Activated CD4-positive, alpha-beta T cell treated with anti-CD3 and anti-CD28 coated beads, Interleukin-2, amount 10 ng/mL, durations not matched to agents 7 days and 5 days (primary cell): ENCODE results near the gene MPRIP. TPM values are rescaled to one million over a fixed set of nuclear protein-coding genes. Genes with fewer than 3 reads are reported as not detected.
"Not testable (repeated sequence)": the region's sequence is repeated elsewhere in the genome, so short reads cannot be mapped to it uniquely, and the experiment has no call there.

Experiments
- CTCF ChIA-PET: fragments of 350-600 bp; sonication (Branson Sonifier 250); formaldehyde crosslinking; loops from one replicate; lab custom pipeline; 2021; ENCODE audit warnings: antibody characterized with exemption; lab: Charles Lee
- POLR2A ChIA-PET: fragments of 350-600 bp; sonication (Branson Sonifier 250); formaldehyde crosslinking; loops from one replicate; lab custom pipeline; 2021; ENCODE audit warnings: antibody characterized with exemption; lab: Charles Lee
- DNase-seq: peaks from one replicate; pipeline ENCODE4 v3.0.0-alpha.2; 2020
- H3K27ac Mint-ChIP-seq: one replicate; pipeline ENCODE4 v1.8.0; 2021; ENCODE audit warnings: mild to moderate bottlenecking, moderate library complexity, mixed read lengths
- H3K27me3 Mint-ChIP-seq: one replicate; pipeline ENCODE4 v1.8.0; 2021; ENCODE audit warnings: mixed read lengths
- H3K36me3 Mint-ChIP-seq: one replicate; pipeline ENCODE4 v1.8.0; 2021; ENCODE audit warnings: low read depth, mixed read lengths
- H3K4me1 Mint-ChIP-seq: one replicate; pipeline ENCODE4 v1.8.0; 2021; ENCODE audit warnings: mixed read lengths
- H3K4me3 Mint-ChIP-seq: one replicate; pipeline ENCODE4 v1.8.0; 2021; ENCODE audit warnings: mild to moderate bottlenecking, moderate library complexity, mixed read lengths
- H3K9me3 Mint-ChIP-seq: one replicate; pipeline ENCODE4 v1.8.0; 2021; ENCODE audit warnings: mixed read lengths
- total RNA-seq, 2 experiments: library from RNA; stranded (reverse); gene quantifications; one replicate each; pipeline ENCODE4 v1.2.3, GENCODE V29; 2021

The MPRIP gene
- total RNA-seq, 2 experiments from 2014 or later: 234 to 261 TPM

GRCh38 chr17:17004997-17005614, 37.2 kb upstream of the MPRIP start:
- H3K9me3 Mint-ChIP-seq, H3K4me1 Mint-ChIP-seq, H3K4me3 Mint-ChIP-seq, H3K27me3 Mint-ChIP-seq, POLR2A ChIA-PET, H3K36me3 Mint-ChIP-seq, H3K27ac Mint-ChIP-seq, DNase-seq: not testable (repeated sequence)
- CTCF ChIA-PET: interaction anchor here (0.8 kb wide), 1 partner anchor 14 kb away, joined by 3 read pairs; no protein-coding TSS in a partner anchor

- H3K4me1 Mint-ChIP-seq, DNase-seq, POLR2A ChIA-PET, H3K27me3 Mint-ChIP-seq, H3K36me3 Mint-ChIP-seq, H3K9me3 Mint-ChIP-seq, H3K4me3 Mint-ChIP-seq, H3K27ac Mint-ChIP-seq: not testable (repeated sequence)
- CTCF ChIA-PET: interaction anchor here (0.8 kb wide), 1 partner anchor 13 kb away, joined by 4 read pairs; no protein-coding TSS in a partner anchor
Measured at GRCh38 chr17:17007891-17008290, 34.4 kb upstream of the MPRIP start.

- H3K27me3 Mint-ChIP-seq, POLR2A ChIA-PET, H3K4me3 Mint-ChIP-seq, CTCF ChIA-PET, H3K9me3 Mint-ChIP-seq, H3K27ac Mint-ChIP-seq, H3K4me1 Mint-ChIP-seq, DNase-seq, H3K36me3 Mint-ChIP-seq: not testable (repeated sequence)
Measured at GRCh38 chr17:17008621-17009397, 33.4 kb upstream of the MPRIP start.

- DNase-seq, H3K9me3 Mint-ChIP-seq, H3K27me3 Mint-ChIP-seq, H3K4me1 Mint-ChIP-seq, CTCF ChIA-PET, H3K27ac Mint-ChIP-seq, POLR2A ChIA-PET, H3K36me3 Mint-ChIP-seq, H3K4me3 Mint-ChIP-seq: not testable (repeated sequence)
Measured at GRCh38 chr17:17009972-17010371, 32.3 kb upstream of the MPRIP start.

GRCh38 chr17:17010545-17011034, 31.7 kb upstream of the MPRIP start:
- CTCF ChIA-PET, H3K4me3 Mint-ChIP-seq, H3K36me3 Mint-ChIP-seq, POLR2A ChIA-PET, H3K27ac Mint-ChIP-seq, H3K9me3 Mint-ChIP-seq, H3K4me1 Mint-ChIP-seq, H3K27me3 Mint-ChIP-seq, DNase-seq: not testable (repeated sequence)

- H3K36me3 Mint-ChIP-seq, H3K4me1 Mint-ChIP-seq, H3K27me3 Mint-ChIP-seq, POLR2A ChIA-PET, DNase-seq, H3K9me3 Mint-ChIP-seq, CTCF ChIA-PET, H3K27ac Mint-ChIP-seq, H3K4me3 Mint-ChIP-seq: not testable (repeated sequence)
Measured at GRCh38 chr17:17011043-17011907, 31.0 kb upstream of the MPRIP start.

GRCh38 chr17:17013828-17014747, 28.2 kb upstream of the MPRIP start:
- H3K36me3 Mint-ChIP-seq, H3K9me3 Mint-ChIP-seq, H3K27ac Mint-ChIP-seq, H3K27me3 Mint-ChIP-seq, DNase-seq, POLR2A ChIA-PET, H3K4me3 Mint-ChIP-seq: not testable (repeated sequence)
- H3K4me1 Mint-ChIP-seq: peaks cover 25% of the 10 kb centered on the region
- CTCF ChIA-PET: interaction anchor here (2.5 kb wide), 1 partner anchor 24 kb away, joined by 6 read pairs; no protein-coding TSS in a partner anchor

GRCh38 chr17:17014748-17015124, 27.5 kb upstream of the MPRIP start:
- POLR2A ChIA-PET, H3K27me3 Mint-ChIP-seq: not testable (repeated sequence)

GRCh38 chr17:17015230-17015629, 27.0 kb upstream of the MPRIP start:
- CTCF ChIA-PET: interaction anchor here (2.5 kb wide), 1 partner anchor 25 kb away, joined by 6 read pairs; no protein-coding TSS in a partner anchor
- Mint-ChIP-seq H3K9me3 (no peaks in the 10 kb centered on the region), H3K4me1 (peaks cover 25% of the 10 kb centered on the region), H3K4me3 (no peak overlapping the region), H3K27me3 (no peaks in the 10 kb centered on the region), H3K27ac (no peak overlapping the region), H3K36me3 (no peaks in the 10 kb centered on the region)
- POLR2A ChIA-PET: no interaction called here
- DNase-seq: no peak

More at GRCh38 chr17:17014748-17015124, 27.5 kb upstream of the MPRIP start:
- H3K9me3 Mint-ChIP-seq, DNase-seq, H3K36me3 Mint-ChIP-seq, H3K27ac Mint-ChIP-seq, H3K4me3 Mint-ChIP-seq: not testable (repeated sequence)
- CTCF ChIA-PET: interaction anchor here (2.5 kb wide), 1 partner anchor 25 kb away, joined by 6 read pairs; no protein-coding TSS in a partner anchor
- H3K4me1 Mint-ChIP-seq: peaks cover 25% of the 10 kb centered on the region

GRCh38 chr17:17016199-17017197, 25.8 kb upstream of the MPRIP start:
- peak overlapping the region; percentile 69 for H3K27ac Mint-ChIP-seq
- CTCF ChIA-PET: interaction anchor here (0.6 to 2.5 kb wide), 5 partner anchors 16 to 130 kb away, joined by 3 to 6 read pairs (median 4); no protein-coding TSS in a partner anchor
- H3K4me3 Mint-ChIP-seq, DNase-seq, POLR2A ChIA-PET, H3K27me3 Mint-ChIP-seq, H3K36me3 Mint-ChIP-seq, H3K9me3 Mint-ChIP-seq: not testable (repeated sequence)
- H3K4me1 Mint-ChIP-seq: peaks cover 25% of the 10 kb centered on the region
